GM21447 (cell line): ENCODE data around the gene FGFR2.

Experiments
- ATAC-seq: cut with Tn5 transposase; IDR thresholded peaks from one replicate; pipeline ENCODE4 v1.9.1; 2021; ENCODE audit not compliant: unreplicated experiment

FGFR2 gene

GRCh38 chr10:121590772-121591171 lies 7.5 kb downstream of the FGFR2 start:
- no peak for ATAC-seq

GRCh38 chr10:121589553-121589952 lies 8.7 kb downstream of the FGFR2 start:
- no peak for ATAC-seq

GRCh38 chr10:121583857-121584256 lies 14.4 kb downstream of the FGFR2 start:
- no peak for ATAC-seq

GRCh38 chr10:121583258-121583657 lies 15.0 kb downstream of the FGFR2 start:
- ATAC-seq, result no peak

GRCh38 chr10:121580276-121581116 lies 17.7 kb downstream of the FGFR2 start:
- no peak for ATAC-seq

GRCh38 chr10:121579656-121580055 lies 18.6 kb downstream of the FGFR2 start:
- no peak for ATAC-seq

- ATAC-seq, result no peak
These were observed 19.3 kb downstream of the FGFR2 start for GRCh38 chr10:121578965-121579364.

GRCh38 chr10:121578298-121578697 lies 19.9 kb downstream of the FGFR2 start:
- ATAC-seq, result no peak

- no peak for ATAC-seq
These were observed 20.7 kb downstream of the FGFR2 start for GRCh38 chr10:121577568-121577967.

- no peak for ATAC-seq
These were observed 22.1 kb downstream of the FGFR2 start for GRCh38 chr10:121576139-121576538.

- ATAC-seq, result no peak
These were observed 23.6 kb downstream of the FGFR2 start for GRCh38 chr10:121574519-121575166.

- no peak for ATAC-seq
These were observed 24.7 kb downstream of the FGFR2 start for GRCh38 chr10:121573538-121573941.

- no peak for ATAC-seq
These were observed 25.2 kb downstream of the FGFR2 start for GRCh38 chr10:121572859-121573537.

- ATAC-seq, result no peak
These were observed 27.9 kb downstream of the FGFR2 start for GRCh38 chr10:121570315-121570714.

GRCh38 chr10:121568275-121568674 lies 30.0 kb downstream of the FGFR2 start:
- ATAC-seq, result no peak

GRCh38 chr10:121567569-121567968 lies 30.7 kb downstream of the FGFR2 start:
- no peak for ATAC-seq

- ATAC-seq, result no peak
These were observed 31.5 kb downstream of the FGFR2 start for GRCh38 chr10:121566755-121567154.

GRCh38 chr10:121559326-121560026 lies 38.8 kb downstream of the FGFR2 start:
- ATAC-seq, result no peak

GRCh38 chr10:121558238-121558637 lies 40.0 kb downstream of the FGFR2 start:
- ATAC-seq, result no peak

- no peak for ATAC-seq
These were observed 41.2 kb downstream of the FGFR2 start for GRCh38 chr10:121556918-121557573.

GRCh38 chr10:121556455-121556854 lies 41.8 kb downstream of the FGFR2 start:
- ATAC-seq, result no peak
